Retinal pigment epithelial cell (primary cell): Measurements from ENCODE around the gene SEMA3E.

ENCODE experiments used
- DNase-seq: peaks from one replicate; pipeline ENCODE4 v3.0.0-alpha.2; 2010; ENCODE audit warnings: low read depth
- H3K4me3 ChIP-seq: 2 replicates; pipeline ENCODE4 v1.5.1; 2011; ENCODE audit warnings: mild to moderate bottlenecking, low read length, control low read depth, moderate library complexity
- CTCF ChIP-seq: conservative IDR thresholded peaks from 2 replicates; pipeline ENCODE4 v1.5.1; 2011; ENCODE audit warnings: low read depth, low read length, control low read depth, inconsistent platforms

SEMA3E gene

GRCh38 chr7:83648464-83649241, at the start of gene SEMA3E:
Gene SEMA3E (minus strand): TSS chr7:83649139.
- peak; percentile 8 for DNase-seq
- TF ChIP-seq CTCF, result peak; percentile 19
- peak within 1 kb of the TSS; percentile 70 for H3K4me3 ChIP-seq

- H3K4me3 ChIP-seq, result no peak overlapping the region
- DNase-seq, result no peak
- TF ChIP-seq CTCF, result no peak
These were observed 49.0 kb upstream of the SEMA3E start for GRCh38 chr7:83697804-83698530.

GRCh38 chr7:83696101-83696500, 47.2 kb upstream of the SEMA3E start:
- DNase-seq, result no peak
- no peak for TF ChIP-seq CTCF
- no peak overlapping the region for H3K4me3 ChIP-seq

- H3K4me3 ChIP-seq, result no peak overlapping the region
- no peak for TF ChIP-seq CTCF
- DNase-seq, result no peak
These were observed 46.4 kb upstream of the SEMA3E start for GRCh38 chr7:83695128-83695960.

- no peak for TF ChIP-seq CTCF
- DNase-seq, result no peak
- H3K4me3 ChIP-seq, result no peak overlapping the region
These were observed 44.3 kb upstream of the SEMA3E start for GRCh38 chr7:83693256-83693655.

GRCh38 chr7:83691095-83691494, 42.2 kb upstream of the SEMA3E start:
- no peak for TF ChIP-seq CTCF
- no peak for DNase-seq
- H3K4me3 ChIP-seq, result no peak overlapping the region
